Activated CD4-positive, alpha-beta T cell treated with anti-CD3 and anti-CD28 coated beads, Interleukin-2, amount 50 U/mL, for 48 hours (primary cell): ENCODE measurements around the gene PCDHGA2.
"Not testable (repeated sequence)": the region's sequence is repeated elsewhere in the genome, so short reads cannot be mapped to it uniquely, and the experiment has no call there.

Experiments
- DNase-seq, 2 experiments: peaks; one replicate each; pipeline ENCODE4 v3.0.0-alpha.2; 2020

The PCDHGA2 gene

GRCh38 chr5:141349917-141350619, 11.5 kb downstream of the PCDHGA2 start, which contains the start of gene PCDHGB1:
TSS of gene PCDHGB1 (plus strand) at chr5:141350099. CDS start at chr5:141350261, 162 bp downstream.
- DNase-seq = peak; percentile 24 to 41

GRCh38 chr5:141351591-141351990, 13.0 kb downstream of the PCDHGA2 start:
- DNase-seq = no peak

GRCh38 chr5:141354900-141355469, 16.4 kb downstream of the PCDHGA2 start, which contains the start of gene PCDHGA4:
TSS of gene PCDHGA4 (plus strand) at chr5:141355021. CDS start at chr5:141355108, 87 bp downstream.
- no peak for DNase-seq

GRCh38 chr5:141355641-141356040, 17.1 kb downstream of the PCDHGA2 start:
- DNase-seq = no peak

GRCh38 chr5:141356133-141356532, 17.6 kb downstream of the PCDHGA2 start:
- DNase-seq = no peak

GRCh38 chr5:141356950-141357349, 18.4 kb downstream of the PCDHGA2 start:
- no peak for DNase-seq

- no peak for DNase-seq
Measured at GRCh38 chr5:141359790-141360426, 21.3 kb downstream of the PCDHGA2 start, which contains the start of gene PCDHGB2. TSS of gene PCDHGB2 (plus strand) at chr5:141359994. CDS start at chr5:141360136, 142 bp downstream.

GRCh38 chr5:141360685-141361084, 22.1 kb downstream of the PCDHGA2 start:
- DNase-seq = no peak

- DNase-seq = no peak
Measured at GRCh38 chr5:141362719-141363118, 24.2 kb downstream of the PCDHGA2 start.

- DNase-seq = no peak
Measured at GRCh38 chr5:141363952-141364660, 25.5 kb downstream of the PCDHGA2 start, which contains the start of gene PCDHGA5. TSS of gene PCDHGA5 (plus strand) at chr5:141364162. CDS start at chr5:141364331, 169 bp downstream.

GRCh38 chr5:141366016-141366896, 27.7 kb downstream of the PCDHGA2 start:
- DNase-seq = no peak

- DNase-seq = peak; percentile 13 to 36
Measured at GRCh38 chr5:141369994-141370848, 31.7 kb downstream of the PCDHGA2 start, which contains the start of gene PCDHGB3. TSS of gene PCDHGB3 (plus strand) at chr5:141370242. CDS start at chr5:141370395, 153 bp downstream.

- DNase-seq = no peak
Measured at GRCh38 chr5:141371572-141372475, 33.3 kb downstream of the PCDHGA2 start.

GRCh38 chr5:141373673-141374317, 35.2 kb downstream of the PCDHGA2 start, which contains the start of gene PCDHGA6:
TSS of gene PCDHGA6 (plus strand) at chr5:141373891. CDS start at chr5:141374084, 193 bp downstream.
- no peak for DNase-seq

GRCh38 chr5:141374627-141375026, 36.1 kb downstream of the PCDHGA2 start:
- no peak for DNase-seq

GRCh38 chr5:141375444-141376155, 37.0 kb downstream of the PCDHGA2 start:
- not testable (repeated sequence) for DNase-seq

- no peak for DNase-seq
Measured at GRCh38 chr5:141382469-141383294, 44.1 kb downstream of the PCDHGA2 start, which contains the start of gene PCDHGA7. TSS of gene PCDHGA7 (plus strand) at chr5:141382742. CDS start at chr5:141382900, 158 bp downstream.
